Measurements from ENCODE around the gene NHEJ1. TPM values are rescaled to one million over a fixed set of nuclear protein-coding genes. Genes with fewer than 3 reads are reported as not detected.

Gene NHEJ1
- total and polyA plus RNA-seq, 2 of the 13 experiments (the other 11 are each of a cell fraction or from before 2014, with no cell fraction given), result 30.0 to 30.7 TPM

DNA sequence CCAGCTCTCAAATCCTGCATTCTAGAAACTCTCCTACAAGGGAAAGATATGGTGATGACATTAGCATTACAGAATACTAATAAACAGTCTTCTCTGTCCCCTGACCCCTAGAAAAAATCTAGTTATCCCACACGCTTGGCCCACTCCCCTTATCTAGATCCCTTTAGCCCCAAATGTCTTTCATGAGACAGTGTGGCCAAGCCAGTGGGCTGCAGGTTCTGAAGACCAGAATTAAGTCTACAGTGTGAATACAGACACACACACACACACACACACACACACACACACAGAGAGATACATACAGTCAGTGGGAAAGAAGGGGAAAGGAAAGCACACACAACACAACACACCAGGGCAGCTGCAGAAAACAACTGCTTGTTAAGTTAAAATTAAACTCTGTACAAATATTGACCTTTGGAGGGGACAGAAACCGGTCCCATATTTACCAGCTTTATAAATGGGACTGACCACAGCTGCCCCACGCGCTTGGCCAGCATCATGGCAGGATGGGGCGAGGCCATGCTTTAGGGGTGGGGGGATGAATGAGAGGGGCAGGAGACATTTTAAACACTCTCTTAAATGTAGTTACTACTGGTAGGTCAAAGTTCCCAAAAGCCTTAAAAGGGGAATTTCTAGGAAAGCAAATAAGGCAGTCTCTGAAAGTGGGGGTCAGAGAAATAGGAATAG is 49.1 kb downstream of the NHEJ1 start (continued):
- TF ChIP-seq ZXDC (CRISPR knock-in tag; IDR thresholded peaks at IDR 0.05) (no peak), HNRNPUL1 (IDR thresholded peaks at IDR 0.05; ENCODE audit: low read depth, low read length) (no peak), ZBTB44 (CRISPR knock-in tag; IDR thresholded peaks at IDR 0.05) (no peak), ZHX1 (CRISPR knock-in tag; IDR thresholded peaks at IDR 0.05; ENCODE audit: low read depth) (no peak), EZH2 (conservative IDR thresholded peaks at IDR 0.05; ENCODE audit: low read depth, low read length) (no peak), SAFB2 (CRISPR knock-in tag; IDR thresholded peaks at IDR 0.05; ENCODE audit: borderline replicate concordance, low read depth) (no peak), FOXO1 (CRISPR knock-in tag; IDR thresholded peaks at IDR 0.05) (peak; percentile 91), ZNF460 (CRISPR knock-in tag; IDR thresholded peaks at IDR 0.05; ENCODE audit: borderline replicate concordance) (no peak; the same call in 1 of the 2 replicates), MEIS2 (CRISPR knock-in tag; IDR thresholded peaks at IDR 0.05) (no peak), ZNF251 (CRISPR knock-in tag; IDR thresholded peaks at IDR 0.05) (no peak), ESRRA (CRISPR knock-in tag; IDR thresholded peaks at IDR 0.05; ENCODE audit: low read depth) (no peak; the same call in 1 of the 2 replicates), NFIB (CRISPR knock-in tag; IDR thresholded peaks at IDR 0.05; ENCODE audit: borderline replicate concordance) (no peak), CSRNP2 (CRISPR knock-in tag; conservative IDR thresholded peaks at IDR 0.05; ENCODE audit: low read depth) (no peak), TARDBP (CRISPR knock-in tag; IDR thresholded peaks at IDR 0.05) (peak; percentile 97), SMARCE1 (IDR thresholded peaks at IDR 0.05; ENCODE audit: borderline replicate concordance) (no peak), ZNF253 (CRISPR knock-in tag; IDR thresholded peaks at IDR 0.05; ENCODE audit: borderline replicate concordance) (no peak)
- TF ChIP-seq, protein P1, sequence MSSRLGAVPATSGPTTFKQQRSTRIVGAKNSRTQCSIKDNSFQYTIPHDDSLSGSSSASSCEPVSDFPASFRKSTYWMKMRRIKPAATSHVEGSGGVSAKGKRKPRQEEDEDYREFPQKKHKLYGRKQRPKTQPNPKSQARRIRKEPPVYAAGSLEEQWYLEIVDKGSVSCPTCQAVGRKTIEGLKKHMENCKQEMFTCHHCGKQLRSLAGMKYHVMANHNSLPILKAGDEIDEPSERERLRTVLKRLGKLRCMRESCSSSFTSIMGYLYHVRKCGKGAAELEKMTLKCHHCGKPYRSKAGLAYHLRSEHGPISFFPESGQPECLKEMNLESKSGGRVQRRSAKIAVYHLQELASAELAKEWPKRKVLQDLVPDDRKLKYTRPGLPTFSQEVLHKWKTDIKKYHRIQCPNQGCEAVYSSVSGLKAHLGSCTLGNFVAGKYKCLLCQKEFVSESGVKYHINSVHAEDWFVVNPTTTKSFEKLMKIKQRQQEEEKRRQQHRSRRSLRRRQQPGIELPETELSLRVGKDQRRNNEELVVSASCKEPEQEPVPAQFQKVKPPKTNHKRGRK (CRISPR knock-in tag; IDR thresholded peaks at IDR 0.05), result peak; percentile 73; the same call in 1 of the 2 replicates

Measured in HepG2 (cell line).